Type B pancreatic cell (in vitro differentiated cells): ENCODE measurements around the gene HEXIM1. TPM values are rescaled to one million over a fixed set of nuclear protein-coding genes. Genes with fewer than 3 reads are reported as not detected.
A peak's percentile ranks its signal among the peaks of the same experiment; 100 is the strongest.

Experiments used
- DNase-seq: peaks from one replicate; pipeline ENCODE4 v3.0.0; 2021; ENCODE audit warnings: mixed read lengths; ENCODE audit not compliant: unreplicated experiment; ENCODE audit errors: extremely low spot score
- H3K27ac Mint-ChIP-seq: 2 replicates; pipeline ENCODE4 v1.8.0; 2021; ENCODE audit warnings: mild to moderate bottlenecking, mixed read lengths
- H3K27me3 Mint-ChIP-seq: 2 replicates; pipeline ENCODE4 v1.8.0; 2021; ENCODE audit warnings: mixed read lengths
- H3K36me3 Mint-ChIP-seq: 2 replicates; pipeline ENCODE4 v1.8.0; 2021; ENCODE audit warnings: mixed read lengths
- H3K4me1 Mint-ChIP-seq: one replicate; pipeline ENCODE4 v1.8.0; 2021; ENCODE audit warnings: mixed read lengths; ENCODE audit not compliant: unreplicated experiment
- H3K4me3 Mint-ChIP-seq: 2 replicates; pipeline ENCODE4 v1.8.0; 2021; ENCODE audit warnings: mild to moderate bottlenecking, mixed read lengths
- H3K9me3 Mint-ChIP-seq: 2 replicates; pipeline ENCODE4 v1.8.0; 2021; ENCODE audit warnings: mixed read lengths
- CTCF ChIP-seq: fragments of 200-600 bp; sonication (generic); conservative IDR thresholded peaks from 2 replicates; pipeline ENCODE4 v1.5.0; 2021; ENCODE audit warnings: antibody characterized with exemption, mild to moderate bottlenecking
- total RNA-seq: library from RNA; stranded (reverse); gene quantifications from 2 replicates; pipeline ENCODE4 v1.2.1, GENCODE V29; 2021; ENCODE audit warnings: low replicate concordance

Gene HEXIM1
- total RNA-seq, 1 donor from 2014 or later = 27.5 TPM

GRCh38 chr17:45144199-45145034, 3.9 kb upstream of the HEXIM1 start:
- H3K4me1 Mint-ChIP-seq = peaks cover 24% of the 10 kb centered on the region
- no peak for TF ChIP-seq CTCF
- peaks cover 4% of the 10 kb centered on the region for H3K36me3 Mint-ChIP-seq
- no peaks in the 10 kb centered on the region for H3K9me3 Mint-ChIP-seq
- H3K4me3 Mint-ChIP-seq = peak overlapping the region; percentile 64
- DNase-seq = no peak
- H3K27me3 Mint-ChIP-seq = peaks cover 10% of the 10 kb centered on the region
- peak overlapping the region; percentile 50 for H3K27ac Mint-ChIP-seq

GRCh38 chr17:45145035-45145389, 3.3 kb upstream of the HEXIM1 start:
- no peak for TF ChIP-seq CTCF
- H3K27ac Mint-ChIP-seq = no peak overlapping the region
- peaks cover 10% of the 10 kb centered on the region for H3K27me3 Mint-ChIP-seq
- peaks cover 24% of the 10 kb centered on the region for H3K4me1 Mint-ChIP-seq
- H3K9me3 Mint-ChIP-seq = no peaks in the 10 kb centered on the region
- H3K36me3 Mint-ChIP-seq = peaks cover 4% of the 10 kb centered on the region
- H3K4me3 Mint-ChIP-seq = peak overlapping the region; percentile 62
- no peak for DNase-seq

GRCh38 chr17:45146166-45146565, 2.1 kb upstream of the HEXIM1 start:
- Mint-ChIP-seq H3K9me3 (no peaks in the 10 kb centered on the region), H3K4me3 (peak overlapping the region; percentile 93), H3K4me1 (peaks cover 32% of the 10 kb centered on the region), H3K27ac (peak overlapping the region; percentile 100), H3K36me3 (peaks cover 4% of the 10 kb centered on the region), H3K27me3 (peaks cover 10% of the 10 kb centered on the region)
- no peak for TF ChIP-seq CTCF
- no peak for DNase-seq

GRCh38 chr17:45146592-45146889, 1.7 kb upstream of the HEXIM1 start:
- peaks cover 10% of the 10 kb centered on the region for H3K27me3 Mint-ChIP-seq
- peak overlapping the region; percentile 93 for H3K4me3 Mint-ChIP-seq
- H3K9me3 Mint-ChIP-seq = no peaks in the 10 kb centered on the region
- no peak for DNase-seq
- H3K36me3 Mint-ChIP-seq = peaks cover 4% of the 10 kb centered on the region
- H3K4me1 Mint-ChIP-seq = peaks cover 35% of the 10 kb centered on the region
- TF ChIP-seq CTCF = no peak
- peak overlapping the region; percentile 100 for H3K27ac Mint-ChIP-seq

GRCh38 chr17:45146890-45147580, 1.2 kb upstream of the HEXIM1 start:
- H3K27ac Mint-ChIP-seq = peak overlapping the region; percentile 100
- no peak for TF ChIP-seq CTCF
- H3K9me3 Mint-ChIP-seq = no peaks in the 10 kb centered on the region
- DNase-seq = no peak
- peaks cover 10% of the 10 kb centered on the region for H3K27me3 Mint-ChIP-seq
- H3K4me3 Mint-ChIP-seq = peak overlapping the region; percentile 93
- peaks cover 40% of the 10 kb centered on the region for H3K4me1 Mint-ChIP-seq
- peaks cover 4% of the 10 kb centered on the region for H3K36me3 Mint-ChIP-seq
